Caco-2 (cell line): Measurements from ENCODE around the gene RSPH1. TPM values are rescaled to one million over a fixed set of nuclear protein-coding genes. Genes with fewer than 3 reads are reported as not detected.

ENCODE experiments used
- BruUV-seq: library from RNA; stranded (reverse); fragments of 400-500 nt; replicated peaks from 2 replicates; lab custom pipeline; 2021; lab: Mats Ljungman, UMichigan
- CTCF ChIA-PET: fragments of 300-600 bp; sonication (Branson Sonifier 250); formaldehyde crosslinking; loops from one replicate; lab custom pipeline; 2022; ENCODE audit warnings: antibody characterized with exemption; lab: Charles Lee
- POLR2A ChIA-PET: fragments of 300-600 bp; sonication (Branson Sonifier 250); formaldehyde crosslinking; loops from one replicate; lab custom pipeline; 2022; ENCODE audit warnings: antibody characterized with exemption; lab: Charles Lee
- DNase-seq, 2 experiments: peaks; one replicate each; pipeline versions ENCODE4 v3.0.0 to v3.0.0-alpha.2; 2020 to 2022
- H3K27me3 ChIP-seq: replicated peaks from 2 replicates; pipeline ENCODE4 v1.6.0; 2011; ENCODE audit warnings: low read length; ENCODE audit not compliant: control insufficient read depth, insufficient read depth
- H3K36me3 ChIP-seq: 2 replicates; pipeline ENCODE4 v1.5.1; 2011; ENCODE audit warnings: low read length; ENCODE audit not compliant: control insufficient read depth, insufficient read depth
- H3K4me1 ChIP-seq: fragments of 250-450 bp; sonication (Bioruptor Pico); 2 replicates; pipeline ENCODE4 v1.5.1; 2020; ENCODE audit warnings: mild to moderate bottlenecking
- H3K4me3 ChIP-seq: 2 replicates; pipeline ENCODE4 v1.5.1; 2011; ENCODE audit warnings: low read depth, mild to moderate bottlenecking, control low read depth, low read length
- H3K9me3 ChIP-seq: fragments of 250-450 bp; sonication (Bioruptor Pico); 2 replicates; pipeline ENCODE4 v1.5.1; 2020; ENCODE audit warnings: mild to moderate bottlenecking, moderate library complexity
- H3K27ac Mint-ChIP-seq: one replicate; pipeline ENCODE4 v1.8.0; 2022; ENCODE audit warnings: mixed read lengths; ENCODE audit not compliant: unreplicated experiment
- H3K27me3 Mint-ChIP-seq: one replicate; pipeline ENCODE4 v1.8.0; 2022; ENCODE audit warnings: mixed read lengths; ENCODE audit not compliant: insufficient read depth, unreplicated experiment
- H3K36me3 Mint-ChIP-seq: one replicate; pipeline ENCODE4 v1.8.0; 2022; ENCODE audit warnings: mild to moderate bottlenecking, mixed read lengths; ENCODE audit not compliant: insufficient read depth, unreplicated experiment
- H3K4me1 Mint-ChIP-seq: one replicate; pipeline ENCODE4 v1.8.0; 2022; ENCODE audit warnings: low read depth, mixed read lengths; ENCODE audit not compliant: unreplicated experiment
- H3K4me3 Mint-ChIP-seq: one replicate; pipeline ENCODE4 v1.8.0; 2022; ENCODE audit warnings: mild to moderate bottlenecking, moderate library complexity, mixed read lengths; ENCODE audit not compliant: unreplicated experiment
- H3K9me3 Mint-ChIP-seq: one replicate; pipeline ENCODE4 v1.8.0; 2022; ENCODE audit warnings: mixed read lengths; ENCODE audit not compliant: unreplicated experiment
- intact Hi-C: fragments of 100-400 bp; cut with micrococcal nuclease; formaldehyde crosslinking; loops from one replicate; pipeline ENCODE4 v1.10.0; 2022; ENCODE audit not compliant: unreplicated experiment
- total RNA-seq: library from RNA; stranded (reverse); gene quantifications from 2 replicates; pipeline ENCODE4 v1.2.3, GENCODE V29; 2022
- TF ChIP-seq, protein P1 (sequence below), 2 experiments: fragments of 200-600 bp in 1 of 2; IDR thresholded peaks; 1 replicate in 1 of 2; 2 replicates in 1 of 2; pipeline versions ENCODE4 v1.5.1 to v1.8.0; 2011 to 2022; ENCODE audit warnings: antibody characterized with exemption in 1 of 2, control low read depth in 1 of 2, inconsistent platforms in 1 of 2, low read depth in 1 of 2, low read length in 1 of 2, mild to moderate bottlenecking in 1 of 2, moderate library complexity in 1 of 2; ENCODE audit not compliant: insufficient read depth in 1 of 2, severe bottlenecking in 1 of 2, unreplicated experiment in 1 of 2

RSPH1 gene
- total RNA-seq, 1 experiment from 2014 or later = 0.23 TPM

DNA sequence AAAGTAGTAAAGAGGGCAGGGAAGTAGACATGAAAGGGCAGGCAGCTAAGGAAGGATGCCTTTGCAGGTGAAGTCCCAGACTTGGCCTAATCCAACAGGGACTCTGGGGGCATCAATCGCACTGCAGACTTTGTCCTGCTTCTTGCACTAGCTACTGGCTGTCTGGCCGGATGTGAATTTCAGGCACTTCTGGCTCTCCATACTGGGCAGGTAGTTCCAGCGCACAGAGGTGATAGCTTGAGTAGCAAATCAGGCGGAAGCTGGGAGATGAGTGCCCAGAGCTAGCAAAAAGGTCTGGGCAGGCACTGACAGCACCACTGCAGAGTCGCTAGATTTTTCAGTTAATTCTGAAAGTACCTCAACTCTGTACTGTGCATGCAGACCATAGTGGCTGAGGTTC lies 997 bp downstream of the RSPH1 start:
- BruUV-seq = no TSS peak
- peak overlapping the region; percentile 88 for H3K4me3 Mint-ChIP-seq

DNA sequence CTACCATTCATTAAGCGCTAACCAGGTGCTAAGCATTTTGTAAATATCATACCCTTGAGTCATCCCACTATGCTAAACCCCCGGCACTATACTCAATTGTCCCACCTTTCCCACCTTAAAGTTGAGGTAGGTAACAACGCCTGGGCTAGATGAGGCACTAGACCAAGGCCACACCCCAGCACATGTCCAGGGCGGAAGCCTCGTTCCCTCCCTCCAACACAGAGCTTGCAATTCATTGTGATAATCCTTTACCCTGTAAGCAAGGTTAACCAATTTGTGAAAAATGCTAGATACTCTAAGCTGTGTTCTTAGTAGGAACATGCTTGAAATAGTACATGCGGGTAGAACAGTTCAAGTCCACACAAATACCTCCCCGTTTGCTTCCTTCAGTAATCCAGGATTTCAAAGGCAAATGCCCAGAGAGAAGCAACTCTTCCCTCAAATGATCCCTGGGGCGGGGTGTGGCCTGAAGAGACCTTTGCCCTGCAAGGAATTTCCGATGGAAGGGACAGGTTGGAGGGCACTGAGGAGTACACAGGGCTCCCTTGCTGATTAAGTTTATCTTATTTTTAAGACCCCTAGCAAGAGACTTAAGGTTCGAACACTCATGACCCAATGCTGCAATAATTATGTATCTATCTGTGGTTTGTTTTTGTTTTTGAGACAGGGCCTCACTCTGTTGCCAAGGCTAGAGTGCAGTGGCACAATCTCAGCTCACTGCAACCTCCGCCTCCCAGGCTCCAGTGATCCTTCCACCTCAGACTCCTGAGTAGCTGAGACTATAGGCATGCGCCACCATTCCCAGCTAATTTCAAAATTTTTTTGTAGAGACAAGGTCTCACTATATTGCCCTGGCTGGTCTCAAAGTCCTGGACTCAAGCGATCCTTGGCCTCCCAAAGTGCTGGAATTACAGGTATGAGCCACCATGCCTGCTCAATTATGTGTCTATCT lies 2.6 kb downstream of the RSPH1 start:
- intact Hi-C loops = loop anchor here (2.0 kb wide), 1 partner anchor 15 kb away; no protein-coding TSS in a partner anchor
- no TSS peak for BruUV-seq
- H3K27ac Mint-ChIP-seq = peak overlapping the region; percentile 85

More for the DNA sequence above, 997 bp downstream of the RSPH1 start:
- intact Hi-C loops = no loop called here
- peak overlapping the region; percentile 52; the same call in 1 of the 2 replicates for H3K4me3 ChIP-seq
- POLR2A ChIA-PET = no interaction called here
- no peak for DNase-seq
- H3K4me1 ChIP-seq = peaks cover 23% of the 10 kb centered on the region
- Mint-ChIP-seq H3K9me3 (no peaks in the 10 kb centered on the region), H3K27me3 (no peaks in the 10 kb centered on the region), H3K27ac (no peak overlapping the region), H3K4me1 (peaks cover 21% of the 10 kb centered on the region), H3K36me3 (peaks cover 15% of the 10 kb centered on the region)
- H3K9me3 ChIP-seq = no peaks in the 10 kb centered on the region
- H3K36me3 ChIP-seq = no peaks in the 10 kb centered on the region
- H3K27me3 ChIP-seq = no peaks in the 10 kb centered on the region
- TF ChIP-seq, protein P1, sequence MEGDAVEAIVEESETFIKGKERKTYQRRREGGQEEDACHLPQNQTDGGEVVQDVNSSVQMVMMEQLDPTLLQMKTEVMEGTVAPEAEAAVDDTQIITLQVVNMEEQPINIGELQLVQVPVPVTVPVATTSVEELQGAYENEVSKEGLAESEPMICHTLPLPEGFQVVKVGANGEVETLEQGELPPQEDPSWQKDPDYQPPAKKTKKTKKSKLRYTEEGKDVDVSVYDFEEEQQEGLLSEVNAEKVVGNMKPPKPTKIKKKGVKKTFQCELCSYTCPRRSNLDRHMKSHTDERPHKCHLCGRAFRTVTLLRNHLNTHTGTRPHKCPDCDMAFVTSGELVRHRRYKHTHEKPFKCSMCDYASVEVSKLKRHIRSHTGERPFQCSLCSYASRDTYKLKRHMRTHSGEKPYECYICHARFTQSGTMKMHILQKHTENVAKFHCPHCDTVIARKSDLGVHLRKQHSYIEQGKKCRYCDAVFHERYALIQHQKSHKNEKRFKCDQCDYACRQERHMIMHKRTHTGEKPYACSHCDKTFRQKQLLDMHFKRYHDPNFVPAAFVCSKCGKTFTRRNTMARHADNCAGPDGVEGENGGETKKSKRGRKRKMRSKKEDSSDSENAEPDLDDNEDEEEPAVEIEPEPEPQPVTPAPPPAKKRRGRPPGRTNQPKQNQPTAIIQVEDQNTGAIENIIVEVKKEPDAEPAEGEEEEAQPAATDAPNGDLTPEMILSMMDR (IDR thresholded peaks at IDR 0.05; ENCODE audit: insufficient read depth in 1 of 2, low read depth in 1 of 2, low read length in 1 of 2, severe bottlenecking in 1 of 2, unreplicated experiment in 1 of 2) = no peak
- CTCF ChIA-PET = no interaction called here

DNA sequence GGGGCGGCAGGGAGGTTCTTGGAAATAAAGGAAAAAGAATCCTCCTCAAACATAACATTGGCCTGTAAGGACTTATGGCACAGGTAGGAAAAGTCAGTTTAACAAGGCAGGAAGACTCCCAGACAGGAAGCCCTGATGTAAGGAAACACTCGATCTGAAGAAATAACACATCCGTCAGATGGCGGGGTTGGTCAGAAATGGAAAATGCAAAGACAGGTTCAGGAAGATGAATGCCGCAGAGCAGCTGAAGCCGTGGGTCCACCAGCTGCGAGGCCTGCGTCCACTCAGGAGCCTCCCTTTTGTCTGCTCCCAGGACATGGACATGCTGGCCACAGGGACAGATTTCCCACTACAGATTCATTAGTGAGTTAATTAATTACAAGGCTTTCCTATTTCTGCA lies 3.8 kb downstream of the RSPH1 start:
- TF ChIP-seq, protein P1 (IDR thresholded peaks at IDR 0.05; ENCODE audit: insufficient read depth in 1 of 2, low read depth in 1 of 2, low read length in 1 of 2, severe bottlenecking in 1 of 2, unreplicated experiment in 1 of 2) = no peak
- Histone ChIP-seq H3K4me3 (no peak overlapping the region), H3K36me3 (no peaks in the 10 kb centered on the region), H3K27me3 (no peaks in the 10 kb centered on the region), H3K4me1 (peaks cover 23% of the 10 kb centered on the region), H3K9me3 (no peaks in the 10 kb centered on the region)
- Mint-ChIP-seq H3K4me1 (peaks cover 20% of the 10 kb centered on the region), H3K4me3 (no peak overlapping the region), H3K9me3 (no peaks in the 10 kb centered on the region), H3K36me3 (peaks cover 15% of the 10 kb centered on the region), H3K27ac (no peak overlapping the region), H3K27me3 (no peaks in the 10 kb centered on the region)
- intact Hi-C loops = loop anchor here (2.0 kb wide), 1 partner anchor 17 kb away; no protein-coding TSS in a partner anchor
- BruUV-seq = no TSS peak
- CTCF ChIA-PET = no interaction called here
- POLR2A ChIA-PET = no interaction called here
- DNase-seq = no peak

More for the DNA sequence above, 2.6 kb downstream of the RSPH1 start:
- TF ChIP-seq, protein P1 (IDR thresholded peaks at IDR 0.05; ENCODE audit: insufficient read depth in 1 of 2, low read depth in 1 of 2, low read length in 1 of 2, severe bottlenecking in 1 of 2, unreplicated experiment in 1 of 2) = no peak
- Mint-ChIP-seq H3K4me1 (peaks cover 21% of the 10 kb centered on the region), H3K9me3 (no peaks in the 10 kb centered on the region), H3K27me3 (no peaks in the 10 kb centered on the region), H3K36me3 (peaks cover 15% of the 10 kb centered on the region), H3K4me3 (no peak overlapping the region)
- peaks cover 23% of the 10 kb centered on the region for H3K4me1 ChIP-seq
- H3K27me3 ChIP-seq = no peaks in the 10 kb centered on the region
- ChIA-PET POLR2A (no interaction called here), CTCF (interaction anchor here (0.7 kb wide), 1 partner anchor 26 kb away, joined by 3 read pairs; no protein-coding TSS in a partner anchor)
- H3K36me3 ChIP-seq = no peaks in the 10 kb centered on the region
- H3K4me3 ChIP-seq = no peak overlapping the region
- peak; percentile 64 to 71 for DNase-seq
- H3K9me3 ChIP-seq = no peaks in the 10 kb centered on the region
